Vagina (tissue), 2 donors: ENCODE measurements around the gene CRIP2. TPM values are rescaled to one million over a fixed set of nuclear protein-coding genes. Genes with fewer than 3 reads are reported as not detected.

Source experiments
- DNase-seq, 2 donors: peaks; one replicate each; pipeline ENCODE4 v3.0.0-alpha.2; 2017; ENCODE audit errors: extremely low spot score in 2 of 2
- H3K27ac ChIP-seq: fragments of 200-600 bp; sonication (generic); one replicate; pipeline ENCODE4 v1.5.1; 2019
- H3K27me3 ChIP-seq: fragments of 200-600 bp; sonication (generic); one replicate; pipeline ENCODE4 v1.5.1; 2019
- H3K36me3 ChIP-seq, 2 donors: fragments of 200-600 bp; sonication (generic); one replicate each; pipeline ENCODE4 v1.5.1; 2017 to 2019
- H3K4me1 ChIP-seq: fragments of 200-600 bp; sonication (generic); one replicate; pipeline ENCODE4 v1.5.1; 2019
- H3K4me3 ChIP-seq, 2 donors: fragments of 200-600 bp; sonication (generic); 1 replicate in 1 of 2; 2 replicates in 1 of 2; pipeline ENCODE4 v1.5.1; 2016 to 2019
- H3K9me3 ChIP-seq: fragments of 200-600 bp; sonication (generic); one replicate; pipeline ENCODE4 v1.5.1; 2019
- CTCF ChIP-seq, 3 experiments: fragments of 450-650 bp in 2 of 3; fragments of 200-600 bp in 1 of 3; sonication (generic) in 1 of 3; IDR thresholded peaks; one replicate each; pipeline ENCODE4 v1.5.1; 2017 to 2019; ENCODE audit warnings: antibody characterized with exemption in 3 of 3, mild to moderate bottlenecking in 2 of 3, moderate library complexity in 2 of 3
- POLR2A ChIP-seq, 2 donors: fragments of 450-650 bp; IDR thresholded peaks; one replicate each; pipeline ENCODE4 v1.6.1; 2017; ENCODE audit warnings: antibody characterized with exemption in 2 of 2, mild to moderate bottlenecking in 2 of 2, moderate library complexity in 2 of 2
- POLR2AphosphoS5 ChIP-seq, 2 donors: sonication (generic); formaldehyde crosslinking; IDR thresholded peaks; one replicate each; pipeline ENCODE4 v1.9.0; 2017; ENCODE audit warnings: antibody characterized with exemption in 2 of 2, mild to moderate bottlenecking in 2 of 2, low read depth in 1 of 2; ENCODE audit not compliant: insufficient read depth in 1 of 2
- intact Hi-C: fragments of 100-400 bp; cut with DNase I; formaldehyde crosslinking; loops from one replicate; pipeline ENCODE4 v1.15.1; 2023
- total RNA-seq: library from RNA; depleted of rRNA; stranded (reverse); fragments of >200 nt; gene quantifications from one replicate; pipeline ENCODE4 v1.2.3, GENCODE V29; 2016

CRIP2 gene
- total RNA-seq, 1 donor from 2014 or later: 126 TPM

GRCh38 chr14:105469456-105470349 lies 4.9 kb upstream of the CRIP2 start:
- Histone ChIP-seq H3K9me3 (no peaks in the 10 kb centered on the region), H3K36me3 (peaks cover 0 to 17% of the 10 kb centered on the region in 2 donors), H3K4me1 (peaks cover 62% of the 10 kb centered on the region), H3K27me3 (no peaks in the 10 kb centered on the region), H3K4me3 (no peak overlapping the region), H3K27ac (no peak overlapping the region)
- no peak for TF ChIP-seq POLR2AphosphoS5 (IDR thresholded peaks at IDR 0.05; ENCODE audit: insufficient read depth in 1 of 2, low read depth in 1 of 2)
- TF ChIP-seq POLR2A (IDR thresholded peaks at IDR 0.05): no peak
- TF ChIP-seq CTCF (IDR thresholded peaks at IDR 0.05): no peak
- DNase-seq: no peak
- intact Hi-C loops: no loop called here

- no peak overlapping the region for H3K4me3 ChIP-seq
Measured at GRCh38 chr14:105470350-105471296, 4.0 kb upstream of the CRIP2 start.

GRCh38 chr14:105471297-105471821 lies 3.3 kb upstream of the CRIP2 start:
- Histone ChIP-seq H3K27ac (no peak overlapping the region), H3K27me3 (peaks cover 4% of the 10 kb centered on the region), H3K9me3 (no peaks in the 10 kb centered on the region), H3K36me3 (peaks cover 0 to 7% of the 10 kb centered on the region in 2 donors), H3K4me1 (peaks cover 66% of the 10 kb centered on the region), H3K4me3 (no peak overlapping the region)
- DNase-seq: no peak
- TF ChIP-seq POLR2AphosphoS5 (IDR thresholded peaks at IDR 0.05; ENCODE audit: insufficient read depth in 1 of 2, low read depth in 1 of 2) (no peak), POLR2A (IDR thresholded peaks at IDR 0.05) (no peak), CTCF (IDR thresholded peaks at IDR 0.05) (no peak)
- intact Hi-C loops: no loop called here

More at GRCh38 chr14:105470350-105471296, 4.0 kb upstream of the CRIP2 start:
- Histone ChIP-seq H3K9me3 (no peaks in the 10 kb centered on the region), H3K27me3 (peaks cover 4% of the 10 kb centered on the region), H3K4me1 (peaks cover 64% of the 10 kb centered on the region), H3K36me3 (peaks cover 0 to 8% of the 10 kb centered on the region in 2 donors), H3K27ac (no peak overlapping the region)
- TF ChIP-seq CTCF (IDR thresholded peaks at IDR 0.05) (no peak), POLR2A (IDR thresholded peaks at IDR 0.05) (no peak), POLR2AphosphoS5 (IDR thresholded peaks at IDR 0.05; ENCODE audit: insufficient read depth in 1 of 2, low read depth in 1 of 2) (no peak)
- intact Hi-C loops: no loop called here
- no peak for DNase-seq

GRCh38 chr14:105471823-105472485 lies 2.7 kb upstream of the CRIP2 start:
- Histone ChIP-seq H3K36me3 (peaks cover 0 to 7% of the 10 kb centered on the region in 2 donors), H3K27ac (no peak overlapping the region), H3K27me3 (peaks cover 4% of the 10 kb centered on the region), H3K4me1 (peaks cover 72% of the 10 kb centered on the region), H3K9me3 (no peaks in the 10 kb centered on the region), H3K4me3 (no peak overlapping the region)
- intact Hi-C loops: no loop called here
- DNase-seq: no peak
- no peak for TF ChIP-seq POLR2AphosphoS5 (IDR thresholded peaks at IDR 0.05; ENCODE audit: insufficient read depth in 1 of 2, low read depth in 1 of 2)
- no peak for TF ChIP-seq CTCF (IDR thresholded peaks at IDR 0.05)
- TF ChIP-seq POLR2A (IDR thresholded peaks at IDR 0.05): no peak
